HL-60 (cell line): ENCODE measurements around the gene CLCN5.

Experiments
- DNase-seq, 2 experiments: peaks; one replicate each; pipeline ENCODE4 v3.0.0-alpha.2; 2010 to 2020; ENCODE audit warnings: low read depth in 1 of 2, low spot score in 1 of 2
- H3K27ac ChIP-seq: fragments of 250-450 bp; sonication (Bioruptor Pico); replicated peaks from 2 replicates; pipeline ENCODE4 v1.5.1; 2020; ENCODE audit warnings: mild to moderate bottlenecking, moderate library complexity
- H3K27me3 ChIP-seq: fragments of 250-450 bp; sonication (Bioruptor Pico); 2 replicates; pipeline ENCODE4 v1.5.1; 2021; ENCODE audit warnings: mild to moderate bottlenecking, moderate library complexity; ENCODE audit not compliant: insufficient read depth, poor library complexity, severe bottlenecking
- H3K4me3 ChIP-seq: replicated peaks from 2 replicates; pipeline ENCODE4 v1.5.1; 2011; ENCODE audit warnings: mild to moderate bottlenecking, control low read depth, low read length; ENCODE audit not compliant: insufficient read depth
- GABPA ChIP-seq: IDR thresholded peaks from 2 replicates; pipeline ENCODE4 v1.6.1; 2012; ENCODE audit warnings: low read depth
- POLR2AphosphoS5 ChIP-seq: IDR thresholded peaks from 2 replicates; pipeline ENCODE4 v1.6.1; 2012; ENCODE audit warnings: low read depth
- REST ChIP-seq: IDR thresholded peaks from 2 replicates; pipeline ENCODE4 v1.6.1; 2012; ENCODE audit warnings: low read depth; ENCODE audit not compliant: insufficient replicate concordance
- SPI1 ChIP-seq: IDR thresholded peaks from 2 replicates; pipeline ENCODE4 v1.6.1; 2012; ENCODE audit warnings: low read depth, mild to moderate bottlenecking, borderline replicate concordance
- TF ChIP-seq, protein P1 (sequence below): IDR thresholded peaks from one replicate; pipeline ENCODE4 v1.5.1; 2011; ENCODE audit warnings: low read length, control low read depth, inconsistent platforms; ENCODE audit not compliant: insufficient read depth

CLCN5 gene

GRCh38 chrX:50066318-50066937, 144.0 kb downstream of the CLCN5 start:
- Histone ChIP-seq H3K27me3 (no peaks in the 10 kb centered on the region), H3K4me3 (no peak overlapping the region), H3K27ac (no peak overlapping the region)
- TF ChIP-seq SPI1 (no peak), POLR2AphosphoS5 (no peak), REST (no peak), GABPA (no peak)
- TF ChIP-seq, protein P1, sequence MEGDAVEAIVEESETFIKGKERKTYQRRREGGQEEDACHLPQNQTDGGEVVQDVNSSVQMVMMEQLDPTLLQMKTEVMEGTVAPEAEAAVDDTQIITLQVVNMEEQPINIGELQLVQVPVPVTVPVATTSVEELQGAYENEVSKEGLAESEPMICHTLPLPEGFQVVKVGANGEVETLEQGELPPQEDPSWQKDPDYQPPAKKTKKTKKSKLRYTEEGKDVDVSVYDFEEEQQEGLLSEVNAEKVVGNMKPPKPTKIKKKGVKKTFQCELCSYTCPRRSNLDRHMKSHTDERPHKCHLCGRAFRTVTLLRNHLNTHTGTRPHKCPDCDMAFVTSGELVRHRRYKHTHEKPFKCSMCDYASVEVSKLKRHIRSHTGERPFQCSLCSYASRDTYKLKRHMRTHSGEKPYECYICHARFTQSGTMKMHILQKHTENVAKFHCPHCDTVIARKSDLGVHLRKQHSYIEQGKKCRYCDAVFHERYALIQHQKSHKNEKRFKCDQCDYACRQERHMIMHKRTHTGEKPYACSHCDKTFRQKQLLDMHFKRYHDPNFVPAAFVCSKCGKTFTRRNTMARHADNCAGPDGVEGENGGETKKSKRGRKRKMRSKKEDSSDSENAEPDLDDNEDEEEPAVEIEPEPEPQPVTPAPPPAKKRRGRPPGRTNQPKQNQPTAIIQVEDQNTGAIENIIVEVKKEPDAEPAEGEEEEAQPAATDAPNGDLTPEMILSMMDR, result no peak
- DNase-seq, result no peak

DNA sequence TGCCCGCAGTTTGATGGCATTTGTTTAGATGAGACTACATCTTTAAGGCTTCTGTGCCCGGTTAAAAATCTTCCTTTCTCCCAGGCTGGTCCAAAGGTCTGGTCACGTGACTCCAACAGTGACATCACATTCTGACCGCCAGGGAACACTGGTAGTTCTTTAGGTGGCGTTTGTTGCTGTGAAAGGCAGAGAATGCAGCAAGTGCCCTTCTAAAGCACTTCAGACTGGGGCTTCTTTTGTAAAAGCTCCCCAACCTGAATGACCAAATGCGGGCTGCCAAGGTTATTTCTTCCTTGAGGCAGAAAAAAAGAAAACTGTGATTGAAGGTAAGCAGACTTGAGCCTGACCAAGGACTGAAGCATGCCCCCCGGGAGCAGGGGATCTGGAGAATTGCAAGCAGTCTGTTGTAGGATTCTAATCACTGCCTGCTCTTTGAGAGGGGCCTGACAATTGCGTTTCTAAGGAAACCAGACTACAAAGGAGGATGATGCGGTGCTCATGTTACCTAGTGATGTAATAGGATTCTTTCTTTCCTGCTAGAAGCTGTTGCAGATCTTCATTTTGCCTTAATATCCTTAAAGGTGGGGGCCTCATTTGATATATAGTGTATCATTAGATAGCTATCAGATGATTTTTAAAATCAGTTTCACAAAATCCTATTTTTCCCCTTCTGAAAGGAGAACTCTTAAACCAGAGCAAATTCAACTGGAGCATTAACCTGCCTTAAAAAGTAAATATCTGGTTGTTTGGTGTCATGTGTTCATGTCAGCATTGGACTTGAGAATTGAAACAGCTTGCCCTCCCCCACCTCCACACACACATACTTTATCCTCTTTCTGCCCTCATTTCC, 145.3 kb downstream of the CLCN5 start:
- no peak for DNase-seq
- H3K4me3 ChIP-seq, result no peak overlapping the region

More for the DNA sequence above, 145.3 kb downstream of the CLCN5 start:
- Histone ChIP-seq H3K27me3 (no peaks in the 10 kb centered on the region), H3K27ac (no peak overlapping the region)
- TF ChIP-seq POLR2AphosphoS5 (no peak), REST (no peak), GABPA (no peak), SPI1 (no peak)
- TF ChIP-seq, protein P1, result no peak
